Measurements from ENCODE around the gene FANCC. TPM values are rescaled to one million over a fixed set of nuclear protein-coding genes. Genes with fewer than 3 reads are reported as not detected.

The FANCC gene
- total and polyA plus RNA-seq, 2 of the 13 experiments (the other 11 are each of a cell fraction or from before 2014, with no cell fraction given): 7.4 to 8.6 TPM

- Histone ChIP-seq H3K4me3 (replicated peaks in 1 of 3; ENCODE audit: insufficient read depth in 1 of 3, low read depth in 2 of 3, low read length in 3 of 3) (no peak overlapping the region), H3K9ac (ENCODE audit: insufficient read depth, low read depth, low read length) (no peak overlapping the region), H3K27ac (ENCODE audit: extremely low read length, insufficient read depth, low read length) (no peak overlapping the region), H3K4me1 (ENCODE audit: insufficient read depth, low read length) (peaks cover 18% of the 10 kb centered on the region), H2AFZ (ENCODE audit: low read length) (no peak overlapping the region), H3K27me3 (ENCODE audit: control insufficient read depth in 1 of 2, insufficient read depth in 2 of 2, low read length in 2 of 2) (no peaks in the 10 kb centered on the region), H4K20me1 (ENCODE audit: insufficient read depth, low read length) (peaks cover 3% of the 10 kb centered on the region; the same call in 1 of the 2 replicates), H3K79me2 (ENCODE audit: insufficient read depth, low read length) (no peaks in the 10 kb centered on the region), H3K36me3 (replicated peaks in 1 of 2; ENCODE audit: control insufficient read depth in 1 of 2, insufficient read depth in 2 of 2, low read length in 2 of 2) (peaks cover 4 to 7% of the 10 kb centered on the region in 2 experiments; a peak in 2 of 5 replicates), H3K9me3 (ENCODE audit: low read length) (no peaks in the 10 kb centered on the region), H3K4me2 (ENCODE audit: low read depth, low read length) (no peak overlapping the region)
- FAIRE-seq: no peak
- BruUV-seq (replicated peaks): no TSS peak
- ChIA-PET CTCF (ENCODE audit: low intra/inter-chr PET ratio, low total read pairs) (no interaction called here), POLR2A (interaction anchor here (0.6 kb wide), 1 partner anchor 618 kb away, joined by 3 read pairs; no protein-coding TSS in a partner anchor)
- no peak for ATAC-seq
- 97% methylated on average over 16 of the region's 16 CpGs for WGBS (ENCODE audit: low lambda C conversion rate)
- DNase-seq (ENCODE audit: low spot score): no peak
- TF ChIP-seq RBM22 (optimal IDR thresholded peaks at IDR 0.05; ENCODE audit: low read length) (peak; percentile 31), ATF7 (IDR thresholded peaks at IDR 0.05) (no peak), ATF7 (CRISPR knock-in tag; IDR thresholded peaks at IDR 0.05) (no peak), AGO2 (optimal IDR thresholded peaks at IDR 0.05; ENCODE audit: low read depth, low read length) (peak; percentile 75)
- intact Hi-C loops (cut with micrococcal nuclease; ENCODE audit: unreplicated experiment) (no loop called here), in situ Hi-C loops (cut with HindIII; ENCODE audit: extremely low pct_ligation_motif_present, low pct_unique_long_range_greater_than_20kb) (no loop called here)
These were observed 223.9 kb downstream of the FANCC start for GRCh38 chr9:95093586-95093985.

DNA sequence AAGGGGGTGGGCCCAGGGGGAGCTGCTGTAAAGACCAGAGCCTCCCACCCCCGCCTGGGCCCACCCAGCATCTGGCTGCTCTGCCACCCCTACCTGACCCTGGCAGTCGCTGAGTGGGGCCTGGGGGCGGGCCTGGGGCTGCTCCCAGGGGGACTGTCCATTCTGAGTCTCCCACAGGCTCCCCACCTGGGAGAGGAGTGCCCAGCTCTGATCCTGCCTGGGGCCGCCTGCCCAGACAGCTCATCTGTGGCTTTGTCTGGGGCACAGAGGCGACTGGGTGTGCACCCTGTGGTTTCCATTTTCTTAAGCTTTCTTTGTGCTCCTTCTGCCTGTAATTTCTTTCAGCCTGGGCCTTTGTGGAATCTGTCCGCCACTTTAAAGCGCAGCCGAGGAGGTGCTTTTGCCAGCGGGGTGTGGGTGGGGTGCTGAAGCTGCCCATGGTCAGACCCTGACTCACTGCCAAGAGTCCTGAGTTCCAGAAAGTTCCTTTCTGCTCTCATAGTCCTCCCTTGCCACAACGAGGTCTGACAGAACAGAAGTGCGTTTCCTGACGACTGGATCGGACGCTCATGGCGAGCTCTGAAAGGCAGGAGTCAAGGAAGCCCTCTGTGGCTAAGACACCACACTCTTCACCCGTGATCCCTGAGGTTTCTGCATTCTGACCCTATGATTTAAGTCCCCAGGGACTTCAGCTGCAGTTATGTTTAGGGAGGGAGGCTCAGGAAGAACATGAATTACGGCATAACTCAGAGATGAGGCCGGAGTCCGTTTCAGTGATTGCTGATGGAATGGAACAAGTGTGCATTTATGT lies 225.0 kb downstream of the FANCC start:
- no peak overlapping the region for H3K4me3 ChIP-seq (replicated peaks in 1 of 3; ENCODE audit: insufficient read depth in 1 of 3, low read depth in 2 of 3, low read length in 3 of 3)
- H3K79me2 ChIP-seq (ENCODE audit: insufficient read depth, low read length): no peaks in the 10 kb centered on the region
- H3K4me1 ChIP-seq (ENCODE audit: insufficient read depth, low read length): peaks cover 18% of the 10 kb centered on the region
- no peak for FAIRE-seq
- H3K27me3 ChIP-seq (ENCODE audit: control insufficient read depth in 1 of 2, insufficient read depth in 2 of 2, low read length in 2 of 2): no peaks in the 10 kb centered on the region
- H3K9ac ChIP-seq (ENCODE audit: insufficient read depth, low read depth, low read length): no peak overlapping the region
- no peaks in the 10 kb centered on the region for H3K9me3 ChIP-seq (ENCODE audit: low read length)
- TF ChIP-seq AGO2 (optimal IDR thresholded peaks at IDR 0.05; ENCODE audit: low read depth, low read length) (peak; percentile 59), ZNF709 (CRISPR knock-in tag; IDR thresholded peaks at IDR 0.05) (no peak), POLR2G (IDR thresholded peaks at IDR 0.05; ENCODE audit: low read depth, low read length) (peak; percentile 45; the same call in 1 of the 2 replicates), HOXD1 (CRISPR knock-in tag; IDR thresholded peaks at IDR 0.05) (no peak)
- ChIA-PET POLR2A (interaction anchor here (0.6 kb wide), 1 partner anchor 620 kb away, joined by 3 read pairs; no protein-coding TSS in a partner anchor), CTCF (ENCODE audit: low intra/inter-chr PET ratio, low total read pairs) (no interaction called here)
- in situ Hi-C loops (cut with HindIII; ENCODE audit: extremely low pct_ligation_motif_present, low pct_unique_long_range_greater_than_20kb): no loop called here
- DNase-seq (ENCODE audit: low spot score): no peak
- H2AFZ ChIP-seq (ENCODE audit: low read length): no peak overlapping the region
- H3K4me2 ChIP-seq (ENCODE audit: low read depth, low read length): no peak overlapping the region
- no peak overlapping the region for H3K27ac ChIP-seq (ENCODE audit: extremely low read length, insufficient read depth, low read length)
- BruUV-seq (replicated peaks): no TSS peak
- H3K36me3 ChIP-seq (replicated peaks in 1 of 2; ENCODE audit: control insufficient read depth in 1 of 2, insufficient read depth in 2 of 2, low read length in 2 of 2): peaks cover 6 to 14% of the 10 kb centered on the region in 2 experiments; a peak in 2 of 5 replicates
- intact Hi-C loops (cut with micrococcal nuclease; ENCODE audit: unreplicated experiment): no loop called here
- WGBS (ENCODE audit: low lambda C conversion rate): 96% methylated on average over 16 of the region's 19 CpGs
- ATAC-seq: peak; percentile 3; the same call in 1 of the 3 replicates
- peaks cover 3% of the 10 kb centered on the region; the same call in 1 of the 2 replicates for H4K20me1 ChIP-seq (ENCODE audit: insufficient read depth, low read length)
